Sciatic nerve (tissue), 2 donors: Measurements from ENCODE around the gene HAPLN1. TPM values are rescaled to one million over a fixed set of nuclear protein-coding genes. Genes with fewer than 3 reads are reported as not detected.

ENCODE experiments used
- ATAC-seq: fragments of 200-7000 bp; cut with Tn5 transposase; one replicate; pipeline ENCODE4 v1.9.1; 2020; ENCODE audit warnings: mild to moderate bottlenecking, moderate library complexity
- DNase-seq: peaks from one replicate; pipeline ENCODE4 v3.0.0-alpha.2; 2020; ENCODE audit warnings: low spot score
- intact Hi-C: fragments of 100-400 bp; cut with DNase I; formaldehyde crosslinking; loops from one replicate; pipeline ENCODE4 v1.14.2; 2022
- total RNA-seq: library from RNA; stranded (reverse); fragmentation: NEBNext Ultra II Directional; extraction: Animal tissue kit (Norgen Biotek cat#: 25700); gene quantifications from one replicate; pipeline ENCODE4 v1.2.1, GENCODE V29; 2021
- donor health status: DM: no; HTN: no; CAD: no.
- donor health status: DM: no; HTN: no; CAD: no.

The HAPLN1 gene
- total RNA-seq, 1 donor from 2014 or later, result not detected

DNA sequence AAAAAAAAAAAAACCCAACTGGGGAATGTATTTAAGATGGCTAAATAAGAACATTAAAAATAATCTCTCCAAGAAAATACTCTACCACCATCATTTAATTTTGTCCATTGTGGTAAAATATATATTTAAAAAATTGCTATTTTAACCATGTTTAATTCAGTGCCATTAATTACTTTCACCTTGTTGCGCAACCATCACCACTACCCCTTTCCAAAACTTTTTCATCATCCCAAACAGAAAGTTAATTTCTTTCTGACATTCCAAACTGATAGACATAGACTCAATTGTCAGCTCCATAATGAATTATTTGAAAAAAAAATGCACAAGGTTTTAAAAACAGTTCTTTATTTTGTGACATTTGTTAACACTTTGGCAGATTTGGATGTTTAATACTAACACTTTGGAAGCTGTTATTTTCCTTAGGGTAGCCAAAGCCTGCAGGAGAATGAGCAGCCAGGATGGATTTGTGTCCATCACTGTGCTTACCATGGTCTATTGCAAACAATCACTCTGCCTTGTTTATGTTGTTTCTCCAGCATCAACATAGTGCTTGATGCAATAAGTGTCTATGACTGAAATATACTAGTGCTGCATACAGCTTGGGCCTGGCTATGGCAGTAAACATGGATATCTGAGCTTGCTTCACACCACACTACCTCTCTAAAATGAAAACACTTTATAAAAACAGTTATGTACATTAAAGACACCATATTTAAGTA lies 62.7 kb downstream of the HAPLN1 start:
- intact Hi-C loops, result no loop called here
- ATAC-seq (no peak), DNase-seq (no peak)

DNA sequence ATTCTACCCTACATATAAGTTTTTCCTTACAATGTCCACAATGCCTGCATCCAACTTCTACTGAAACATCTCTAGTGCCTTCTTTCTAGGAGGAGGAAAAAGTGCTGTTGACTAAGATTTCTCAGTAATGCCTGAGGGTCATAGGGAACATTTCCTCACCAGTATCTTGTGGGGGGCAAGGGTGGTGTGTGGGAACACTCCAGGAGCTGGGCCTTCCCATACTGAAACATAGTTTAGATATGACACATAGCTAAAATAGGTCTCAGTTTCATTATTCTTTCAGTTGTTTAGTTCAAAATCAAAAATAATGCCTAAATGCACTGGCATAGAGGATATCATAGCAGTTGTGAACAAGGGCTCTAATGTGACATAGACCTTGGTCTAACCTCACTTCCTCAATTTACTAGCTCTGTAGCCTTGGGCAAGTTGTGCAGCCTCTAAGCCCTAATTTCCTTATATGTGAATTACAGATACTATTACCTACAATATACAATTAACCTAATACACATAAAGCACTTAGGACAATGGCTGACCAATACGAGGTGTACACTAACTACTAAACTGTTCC lies 66.1 kb downstream of the HAPLN1 start:
- intact Hi-C loops, result no loop called here
- ATAC-seq (no peak), DNase-seq (no peak)

DNA sequence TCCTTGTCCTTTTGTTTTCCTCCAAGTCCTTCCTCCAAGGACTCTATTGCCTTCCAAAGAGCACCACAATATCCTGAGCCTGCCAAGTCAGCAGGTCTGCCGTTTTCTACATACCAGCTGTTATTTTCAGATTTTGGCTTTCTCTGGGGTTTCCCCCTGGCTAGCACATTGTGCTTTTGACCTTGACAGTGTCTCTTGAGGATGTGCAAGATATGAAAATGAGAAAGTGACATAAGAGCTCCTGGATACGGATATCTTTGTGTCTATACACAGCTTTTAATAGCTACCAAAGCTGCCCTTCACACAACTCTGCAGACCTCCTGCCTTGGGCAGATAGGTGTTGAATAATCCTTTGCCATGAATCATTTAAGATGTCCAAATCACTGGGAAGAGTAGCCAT lies 67.0 kb downstream of the HAPLN1 start:
- ATAC-seq, result no peak
- intact Hi-C loops, result no loop called here
- no peak for DNase-seq

DNA sequence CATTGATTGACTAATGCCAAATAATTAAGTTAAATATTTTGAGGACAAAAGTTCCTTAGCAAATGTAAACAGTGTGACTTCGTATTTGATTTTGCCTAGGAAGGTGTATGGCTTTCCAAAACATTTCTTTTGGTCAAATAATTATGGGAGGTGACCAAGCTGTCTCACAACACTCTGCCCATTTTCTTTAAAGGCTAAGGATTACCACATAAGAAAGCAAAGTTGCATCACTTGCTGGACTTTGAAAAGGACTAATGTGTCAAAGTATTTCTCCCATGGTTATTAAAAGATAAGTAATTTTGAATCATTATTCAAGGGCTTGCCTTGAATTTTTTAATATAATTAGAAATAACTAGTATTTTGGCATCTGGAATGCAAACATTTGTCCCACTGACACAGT lies 74.7 kb downstream of the HAPLN1 start:
- ATAC-seq, result peak; percentile 45
- DNase-seq, result no peak
- intact Hi-C loops, result no loop called here

DNA sequence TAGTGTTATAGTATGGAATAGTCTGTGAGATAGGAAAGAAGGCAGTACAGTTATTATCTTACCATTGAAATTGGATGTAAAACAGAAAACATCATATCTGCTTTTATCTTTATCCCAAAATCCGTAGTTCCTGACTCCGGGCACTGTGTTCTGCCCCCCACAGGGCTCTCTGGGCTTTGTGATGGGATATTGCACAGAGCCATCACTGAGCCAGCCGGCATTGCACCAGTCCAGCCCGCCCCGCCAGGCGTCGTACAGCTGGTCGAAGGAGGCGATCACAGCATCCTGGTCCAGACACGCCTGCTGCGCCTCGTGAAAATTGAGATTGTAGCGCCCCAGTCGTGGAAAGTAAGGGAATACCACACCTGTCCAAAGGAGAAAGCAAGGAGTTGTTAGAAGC lies 76.4 kb downstream of the HAPLN1 start:
- DNase-seq, result no peak
- intact Hi-C loops, result no loop called here
- ATAC-seq, result no peak

DNA sequence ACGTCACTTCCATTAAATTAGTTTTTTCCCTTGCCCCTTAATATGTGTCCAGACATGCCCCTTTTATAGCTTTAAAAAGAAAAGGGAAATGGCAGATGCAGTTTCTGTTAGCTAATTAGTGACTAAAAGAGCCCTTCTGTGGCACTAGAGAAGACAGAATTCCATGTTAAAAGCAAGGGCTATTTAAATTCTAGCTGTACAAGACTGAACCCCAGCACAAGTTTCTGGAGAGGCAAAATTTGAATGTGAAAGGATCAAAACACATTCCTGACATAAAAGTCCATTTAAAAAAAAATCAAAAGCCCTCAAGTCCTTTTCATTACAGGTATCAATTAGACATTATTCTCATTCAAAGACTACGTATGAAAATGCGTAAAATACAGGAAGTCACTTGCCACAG lies 78.7 kb downstream of the HAPLN1 start:
- ATAC-seq (no peak), DNase-seq (no peak)
- intact Hi-C loops, result no loop called here

DNA sequence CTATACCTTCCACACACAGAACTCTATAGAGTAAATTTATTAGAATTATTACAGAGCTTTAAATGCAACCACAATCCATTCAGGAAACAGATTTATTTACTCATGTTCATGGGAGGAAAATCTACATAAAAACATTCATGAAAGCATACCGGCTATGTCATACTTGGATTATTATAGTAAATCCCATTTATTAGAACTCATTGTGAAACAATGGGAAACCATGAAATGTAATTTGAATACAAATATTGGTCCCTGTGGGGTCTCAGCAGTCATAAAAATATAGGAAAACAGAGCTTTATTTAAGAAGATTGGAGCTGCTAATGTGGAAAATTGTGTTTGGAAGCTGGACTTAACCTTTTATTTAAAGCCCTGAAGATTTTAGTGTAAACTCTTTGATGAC lies 80.7 kb downstream of the HAPLN1 start:
- DNase-seq, result no peak
- intact Hi-C loops, result no loop called here
- ATAC-seq, result no peak

DNA sequence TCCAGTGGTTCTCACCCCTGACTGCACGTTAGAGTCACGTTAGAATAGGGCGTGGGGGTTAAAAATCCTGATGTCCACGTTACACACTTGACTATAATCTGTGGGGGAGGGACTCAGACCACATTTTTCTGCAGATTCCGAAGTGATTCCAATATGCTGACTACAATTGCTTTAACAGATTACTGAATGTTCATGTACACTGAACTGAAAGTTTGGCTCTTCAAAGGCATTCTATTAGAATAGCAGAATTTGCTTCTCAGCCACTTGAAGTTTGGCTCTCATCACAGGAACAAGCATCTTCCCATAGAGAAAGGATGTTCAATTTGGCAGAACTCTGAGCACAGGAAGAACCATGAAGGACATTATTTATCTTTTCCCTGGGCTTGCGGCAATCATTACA lies 84.5 kb downstream of the HAPLN1 start:
- intact Hi-C loops, result no loop called here
- ATAC-seq (no peak), DNase-seq (no peak)

DNA sequence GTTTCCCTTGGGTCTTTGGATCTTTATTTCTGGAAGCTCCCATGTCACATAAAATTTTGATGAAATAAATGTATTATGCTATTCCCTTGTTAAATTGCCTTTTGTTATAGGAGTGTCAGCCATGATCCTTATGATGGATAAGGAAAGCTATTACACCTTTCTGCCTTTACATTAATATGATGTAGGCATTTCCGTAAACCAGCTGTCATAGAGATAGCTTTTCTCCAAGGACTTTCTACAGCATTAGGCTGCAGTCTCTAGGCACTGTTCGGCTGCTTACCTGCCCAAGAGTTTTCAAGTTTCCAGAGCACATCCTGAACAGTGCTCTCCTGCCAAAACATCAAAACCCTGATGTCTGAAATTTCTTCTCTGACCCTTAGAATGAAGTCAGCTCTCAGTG lies 87.4 kb downstream of the HAPLN1 start:
- intact Hi-C loops, result no loop called here
- DNase-seq, result no peak
- ATAC-seq, result no peak

DNA sequence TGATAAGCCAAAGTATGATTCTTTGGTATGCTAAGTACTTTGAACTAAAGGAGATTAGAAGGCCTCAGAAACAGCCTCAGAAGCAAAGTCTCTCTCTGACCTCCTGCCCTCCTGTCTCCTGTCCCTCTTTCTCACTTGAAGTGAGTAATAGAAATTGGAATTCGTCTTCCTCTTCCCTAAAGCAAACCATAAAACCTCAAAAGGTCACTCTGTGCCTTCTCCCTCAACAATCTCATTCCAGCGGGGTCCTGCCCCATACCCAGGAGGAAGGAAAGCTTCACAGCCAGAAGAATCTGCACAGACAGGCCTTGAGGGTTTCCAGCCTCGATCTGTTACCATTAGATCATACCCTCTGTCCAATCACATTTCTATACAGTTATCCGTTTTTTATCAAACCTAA lies 87.8 kb downstream of the HAPLN1 start:
- DNase-seq (no peak), ATAC-seq (no peak)
- intact Hi-C loops, result no loop called here

DNA sequence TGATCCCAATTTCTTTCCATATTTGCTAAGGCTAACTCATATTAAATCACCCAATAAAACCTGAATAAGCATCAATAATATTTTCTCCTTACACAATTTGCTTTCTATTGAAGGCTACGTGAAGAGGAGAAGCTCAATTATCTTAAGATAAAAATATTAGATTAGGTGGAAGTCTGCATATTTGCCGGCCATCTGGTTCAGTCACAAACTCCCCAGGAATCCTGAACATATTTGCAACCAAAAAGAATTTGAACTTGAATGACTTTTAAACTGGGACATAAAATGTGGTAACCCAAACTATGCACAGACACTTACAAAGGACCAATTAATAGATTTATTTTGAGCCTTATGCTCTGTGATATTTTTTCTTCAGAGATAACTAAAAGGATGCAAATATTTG lies 92.3 kb downstream of the HAPLN1 start:
- intact Hi-C loops, result no loop called here
- DNase-seq (no peak), ATAC-seq (no peak)

DNA sequence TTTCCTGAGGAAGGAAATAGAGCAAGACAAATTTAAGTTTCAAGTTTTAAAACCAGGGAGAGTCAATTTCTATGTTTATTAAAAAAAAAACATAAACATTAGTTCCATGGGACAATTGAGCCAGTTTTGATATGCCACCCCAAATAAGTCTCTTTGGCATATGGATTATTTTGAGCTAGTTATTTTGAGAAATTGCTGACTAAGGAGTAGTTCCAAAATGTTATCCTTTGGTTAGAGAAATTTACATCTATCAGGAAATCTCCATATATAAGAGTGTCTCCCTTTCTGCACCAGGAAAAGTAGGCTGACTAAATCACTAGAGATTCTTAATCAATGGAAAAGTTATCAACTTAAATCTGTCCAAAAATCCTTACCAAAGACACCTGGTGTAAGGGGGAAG lies 105.8 kb downstream of the HAPLN1 start:
- no peak for DNase-seq
- intact Hi-C loops, result no loop called here
- ATAC-seq, result no peak

DNA sequence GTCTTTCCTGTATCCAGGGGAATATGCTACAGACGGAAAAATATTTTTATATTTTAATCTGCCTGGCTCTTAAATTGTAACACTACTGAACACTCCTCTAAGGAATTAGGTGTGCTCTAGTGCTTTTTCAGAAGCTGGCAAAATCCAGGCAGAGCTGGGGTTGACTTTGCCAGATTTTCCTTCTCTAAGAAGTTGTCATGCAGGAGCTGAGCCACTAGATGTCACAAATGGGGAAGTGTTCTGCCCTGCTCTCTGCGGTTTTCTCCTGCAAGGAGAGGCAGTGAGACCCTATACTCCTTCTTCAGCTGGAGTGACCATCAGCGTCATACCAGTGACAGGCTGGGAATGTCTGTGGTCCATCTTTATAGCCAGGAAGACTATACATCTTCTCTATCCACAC lies 112.5 kb downstream of the HAPLN1 start:
- no peak for DNase-seq
- ATAC-seq, result peak; percentile 48
- intact Hi-C loops, result no loop called here

DNA sequence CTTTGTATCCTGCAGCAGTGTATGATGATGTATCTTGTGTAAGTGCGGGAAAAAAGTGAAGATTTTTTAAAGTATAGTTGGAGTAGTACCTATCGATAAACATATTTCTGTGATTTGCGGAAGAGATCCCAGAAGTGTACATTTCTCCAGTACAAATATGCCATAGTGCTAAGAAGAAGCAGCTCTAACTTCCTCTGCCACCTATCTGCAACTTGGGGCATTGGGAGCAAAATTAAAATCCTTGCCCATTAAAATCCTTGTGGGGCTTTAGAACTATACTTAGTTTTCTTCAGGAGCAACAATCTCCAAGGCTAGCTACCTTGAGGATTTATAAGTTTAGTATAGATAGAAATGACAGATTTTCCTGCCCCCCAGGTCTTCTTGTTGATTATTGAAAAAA lies 125.4 kb downstream of the HAPLN1 start:
- ATAC-seq, result no peak
- no peak for DNase-seq
- intact Hi-C loops, result no loop called here

DNA sequence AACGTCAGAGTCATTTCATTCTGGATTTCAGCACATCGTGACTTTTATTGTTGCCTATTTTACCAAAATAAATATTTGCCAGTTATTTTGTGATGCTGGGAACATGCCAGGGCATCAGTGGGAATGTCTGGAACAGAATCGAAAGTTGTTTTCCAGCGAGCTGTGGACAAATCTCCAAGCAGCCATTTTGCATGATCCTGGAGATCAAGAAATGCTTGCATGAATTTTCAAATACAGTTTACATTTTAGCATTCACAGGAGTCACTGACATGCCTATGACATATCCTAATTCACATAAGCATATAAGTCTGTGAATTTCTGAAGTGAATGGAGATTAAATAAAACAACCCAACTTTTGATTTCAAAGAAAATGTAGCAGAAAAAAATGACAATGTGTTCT lies 129.7 kb downstream of the HAPLN1 start:
- no peak for ATAC-seq
- no peak for DNase-seq

DNA sequence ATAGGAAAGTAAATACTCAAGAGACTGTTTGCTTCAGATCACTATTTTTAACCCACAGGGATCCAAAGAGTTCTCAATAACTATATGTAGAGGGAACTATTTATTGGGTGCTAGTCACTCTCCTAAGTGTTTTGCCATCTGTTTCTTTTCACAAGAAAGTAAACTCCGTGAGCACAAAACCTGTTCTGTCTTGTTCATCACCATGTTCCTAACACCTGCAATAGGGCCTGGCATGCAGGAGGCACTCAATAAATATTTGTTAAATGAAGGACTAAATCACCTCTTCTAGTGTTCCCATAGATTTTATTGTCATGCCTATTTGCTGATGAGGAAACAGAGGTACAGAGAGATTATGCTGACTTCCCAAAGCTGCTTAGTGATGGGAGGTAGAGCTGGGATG lies 130.9 kb downstream of the HAPLN1 start:
- DNase-seq (no peak), ATAC-seq (no peak)
- intact Hi-C loops, result no loop called here

More for the DNA sequence above, 129.7 kb downstream of the HAPLN1 start:
- intact Hi-C loops, result no loop called here

Other genes starting within 250 kb of the HAPLN1 start
- gene VCAN, start 249.1 kb downstream of the HAPLN1 start, total RNA-seq, result 98.0 TPM